ENCODE measurements around the gene XRCC5.
A peak's percentile ranks its signal among the peaks of the same experiment; 100 is the strongest.
"Not testable (repeated sequence)": the region's sequence is repeated elsewhere in the genome, so short reads cannot be mapped to it uniquely, and the experiment has no call there.

Gene XRCC5

DNA sequence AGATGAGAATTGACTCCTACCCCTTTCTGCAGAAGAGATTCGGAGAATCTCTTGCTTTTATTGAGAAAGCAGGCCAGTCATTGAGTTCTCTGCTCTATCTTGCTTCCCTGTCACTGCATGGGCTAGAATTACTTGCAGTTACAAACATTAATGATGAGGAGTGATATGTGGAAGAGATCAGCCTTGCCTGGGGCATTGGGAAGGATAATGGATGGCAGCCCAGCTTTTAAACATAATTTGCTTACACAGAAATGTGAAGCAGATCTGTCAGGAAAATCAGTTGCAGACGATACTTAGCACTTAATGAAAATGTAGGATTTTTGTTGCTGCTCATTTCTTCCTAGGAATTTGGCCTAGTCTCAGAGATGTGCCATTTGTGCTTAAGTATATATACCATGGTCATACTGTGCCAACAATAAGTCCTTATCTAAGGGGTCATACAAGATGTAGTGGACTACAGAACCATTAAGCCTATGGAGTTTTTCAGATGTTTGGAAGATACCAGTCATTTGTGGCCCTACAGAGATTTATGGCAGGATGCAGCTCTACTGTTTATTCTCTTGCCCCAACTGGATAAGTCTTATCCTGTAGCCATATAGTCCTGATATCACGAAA is 92.7 kb downstream of the XRCC5 start:
- no peak for DNase-seq (ENCODE audit: low spot score)

DNA sequence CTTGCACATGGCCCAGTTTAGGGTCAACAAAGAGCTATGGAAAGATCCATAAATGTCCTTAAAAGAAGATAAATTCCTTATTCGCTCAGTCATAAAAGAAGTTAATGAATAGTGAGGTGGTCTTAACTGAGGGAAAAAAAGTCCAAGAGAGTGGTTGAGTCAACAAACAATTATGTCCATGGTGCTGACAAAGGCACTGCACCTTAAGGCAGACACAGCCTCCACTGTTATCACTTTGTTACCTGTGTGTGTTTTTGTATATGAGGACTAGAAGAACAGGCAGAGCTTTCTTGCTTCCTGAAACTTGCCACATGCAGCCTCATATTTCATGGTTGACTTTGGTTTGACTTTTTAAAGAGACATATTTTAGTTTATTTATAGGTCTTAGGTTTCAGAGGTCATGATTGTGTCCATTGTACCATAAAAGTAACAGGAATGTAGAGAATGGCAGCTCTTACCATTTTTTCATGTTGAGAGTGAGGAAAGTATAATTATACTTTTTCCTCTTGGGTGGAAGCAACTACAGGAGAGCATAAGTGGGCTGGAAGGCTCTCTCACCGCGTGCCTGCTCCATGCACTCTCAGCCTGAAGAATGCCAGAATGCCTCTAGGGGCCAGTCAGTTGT is 93.6 kb downstream of the XRCC5 start:
- DNase-seq (ENCODE audit: low spot score): no peak

DNA sequence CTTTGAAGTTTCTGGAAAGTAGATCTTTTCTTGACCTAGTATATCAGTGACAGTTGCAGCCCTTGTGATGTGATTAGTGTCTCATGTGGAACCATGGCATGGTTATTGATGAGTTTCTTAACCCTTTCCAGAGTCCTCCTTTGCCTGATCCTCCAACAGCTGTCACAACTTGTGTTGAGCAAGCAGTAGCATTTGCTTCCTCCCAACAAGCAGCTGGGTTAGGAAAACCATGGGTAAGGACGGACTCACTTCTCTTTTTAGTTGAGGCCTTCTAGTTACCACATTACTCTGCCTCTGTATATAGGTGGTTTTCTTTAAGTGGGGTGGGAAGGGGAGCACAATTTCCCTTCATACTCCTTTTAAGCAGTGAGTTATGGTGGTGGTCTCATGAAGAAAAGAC is 96.3 kb downstream of the XRCC5 start:
- no peak for DNase-seq (ENCODE audit: low spot score)

DNA sequence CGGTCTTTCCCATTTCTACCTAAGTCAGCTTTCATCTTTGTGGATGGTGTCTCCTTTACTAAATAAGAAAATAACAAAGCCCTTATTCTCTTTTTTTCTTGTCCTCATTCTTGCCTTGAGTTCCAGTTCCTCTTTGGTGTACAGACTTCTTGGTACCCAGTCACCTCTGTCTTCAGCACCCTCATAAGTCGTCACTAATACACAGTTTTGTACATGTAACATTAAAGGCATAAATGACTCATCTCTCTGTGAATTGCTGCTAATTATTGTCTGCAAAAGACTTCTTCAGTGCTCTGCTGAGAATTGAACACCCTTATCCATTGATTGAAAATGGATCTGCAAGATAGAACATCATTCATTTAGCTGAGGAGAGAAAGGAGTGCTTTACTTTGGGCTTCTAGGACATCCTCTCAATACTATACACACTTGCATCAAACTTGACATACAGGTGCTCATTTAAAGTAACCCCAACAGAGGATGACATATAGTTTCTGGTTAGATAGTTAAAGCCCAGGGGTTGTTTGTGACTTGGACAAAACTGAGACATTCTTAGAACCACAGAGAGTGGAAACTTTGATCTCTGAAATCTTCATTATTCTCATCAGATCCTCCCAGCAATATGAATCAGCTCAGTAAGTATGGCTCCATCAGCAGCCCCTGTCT is 97.0 kb downstream of the XRCC5 start:
- DNase-seq (ENCODE audit: low spot score): no peak

DNA sequence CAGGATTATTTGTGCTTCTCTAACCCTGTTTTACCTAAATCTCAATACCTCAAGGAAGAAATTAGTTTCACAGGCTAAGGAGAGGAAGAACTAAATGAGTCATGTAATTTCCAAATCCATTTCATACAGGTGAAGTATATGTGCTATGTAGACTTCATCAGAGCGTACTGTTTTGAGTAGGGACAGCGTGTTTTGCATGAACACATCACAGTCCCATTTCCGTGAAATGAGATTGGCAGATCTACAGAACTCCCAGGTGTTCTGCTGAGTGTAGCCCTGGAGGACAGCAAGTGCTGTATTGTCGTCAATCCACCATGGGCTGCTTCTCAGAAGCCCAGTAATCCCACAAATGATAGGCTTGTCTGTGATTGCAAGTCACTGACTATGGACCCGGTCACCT is 97.7 kb downstream of the XRCC5 start:
- DNase-seq (ENCODE audit: low spot score): no peak

DNA sequence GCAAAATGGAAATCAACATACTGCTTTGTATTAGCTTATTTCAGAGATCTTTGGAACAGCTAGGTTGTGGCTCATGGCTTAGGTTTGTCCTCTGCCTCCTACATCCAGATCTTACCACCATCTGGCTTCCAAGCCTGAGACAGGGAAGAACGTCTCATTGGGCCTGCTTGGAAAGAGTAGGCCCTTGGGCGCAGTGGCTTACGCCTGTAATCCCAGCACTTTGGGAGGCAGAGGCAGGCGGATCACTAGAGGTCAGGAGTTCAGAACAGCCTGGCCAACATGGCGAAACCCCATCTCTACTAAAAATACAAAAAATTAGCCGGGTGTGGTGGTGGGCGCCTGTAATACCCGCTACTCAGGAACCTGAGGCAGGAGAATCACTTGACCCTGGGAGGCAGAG is 99.5 kb downstream of the XRCC5 start:
- DNase-seq (ENCODE audit: low spot score): not testable (repeated sequence)

DNA sequence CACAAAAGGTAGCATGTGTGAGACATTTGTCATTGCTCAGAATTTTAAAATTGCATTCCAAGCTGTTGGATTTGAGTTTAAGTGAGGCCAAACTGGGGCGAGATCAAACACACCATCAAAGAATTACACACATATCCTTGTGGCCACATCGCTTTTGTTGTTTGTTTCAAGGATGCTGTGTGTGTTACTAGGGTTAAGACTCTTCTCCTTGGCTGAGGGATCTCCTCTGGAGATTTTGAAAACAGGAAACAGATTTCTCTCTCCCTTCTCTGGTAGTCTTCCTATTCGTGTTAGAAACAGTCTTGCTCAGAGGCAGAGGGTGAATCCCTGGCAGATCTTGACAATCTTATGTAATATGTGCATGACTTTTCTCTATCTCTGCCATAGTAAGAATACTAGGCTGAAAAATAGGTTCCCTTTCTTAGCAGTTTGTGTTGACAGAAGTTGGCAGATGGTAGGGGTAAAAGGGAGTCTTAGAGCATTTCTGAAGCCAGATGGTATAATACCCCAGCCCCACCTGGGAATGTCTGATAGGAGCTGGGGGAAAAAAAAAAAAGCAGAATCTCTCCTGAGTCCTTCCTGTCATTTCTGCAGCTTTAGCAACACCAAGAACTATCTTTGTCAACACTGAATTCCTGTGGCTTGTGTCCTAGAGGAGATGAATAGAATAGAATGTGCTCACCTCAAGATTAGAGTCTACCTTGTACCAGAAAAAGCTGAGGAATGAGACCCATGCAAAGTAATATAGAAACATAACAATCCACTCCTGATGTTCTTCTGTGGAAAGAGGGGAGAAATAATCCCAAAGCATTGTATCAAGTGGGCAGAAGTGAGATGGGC is 101.8 kb downstream of the XRCC5 start:
- DNase-seq (ENCODE audit: low spot score): peak; percentile 58

DNA sequence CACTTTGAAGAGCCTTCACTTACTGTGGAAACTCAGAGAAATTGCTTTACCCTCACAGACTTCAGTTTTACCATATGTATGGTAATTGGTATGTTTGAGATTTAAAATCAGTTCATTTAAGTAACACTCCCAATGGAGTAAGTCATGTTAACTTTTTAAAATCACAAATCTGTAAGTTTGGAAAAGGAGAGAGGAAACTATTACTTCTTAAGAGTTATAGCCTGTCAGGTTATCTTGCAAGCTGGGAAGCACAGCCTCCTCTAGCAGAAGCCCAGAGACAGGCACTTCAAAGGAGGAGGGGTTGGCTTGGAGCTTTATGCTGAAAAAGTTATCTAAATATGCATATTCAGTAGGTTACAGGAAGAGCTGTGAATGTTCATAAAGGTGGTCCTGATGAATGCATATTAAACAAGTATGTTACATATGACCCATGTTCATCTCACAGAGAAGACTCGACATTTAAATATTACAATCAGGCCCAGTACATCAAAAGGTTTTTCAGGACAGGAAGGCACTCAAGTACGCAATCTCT is 102.5 kb downstream of the XRCC5 start:
- DNase-seq (ENCODE audit: low spot score): no peak

DNA sequence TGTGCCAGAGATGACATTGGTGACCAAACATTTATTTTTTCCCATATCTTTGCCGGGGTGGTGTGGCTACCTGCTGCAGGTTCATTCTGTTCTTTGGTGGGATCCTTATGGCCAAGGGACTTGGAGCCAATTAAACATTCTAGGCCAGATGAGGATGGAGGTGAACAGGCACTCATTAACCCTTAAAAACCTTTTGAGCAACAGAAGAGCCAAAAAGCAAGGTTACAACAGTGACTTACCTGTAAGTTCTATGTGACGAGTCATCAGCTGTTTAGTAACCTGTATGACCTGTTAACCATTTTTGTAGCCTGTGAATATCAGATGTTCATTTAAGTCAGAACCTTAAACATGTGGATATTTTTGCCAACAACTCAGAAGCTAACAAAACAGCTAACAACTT is 105.6 kb downstream of the XRCC5 start:
- no peak for DNase-seq (ENCODE audit: low spot score)

DNA sequence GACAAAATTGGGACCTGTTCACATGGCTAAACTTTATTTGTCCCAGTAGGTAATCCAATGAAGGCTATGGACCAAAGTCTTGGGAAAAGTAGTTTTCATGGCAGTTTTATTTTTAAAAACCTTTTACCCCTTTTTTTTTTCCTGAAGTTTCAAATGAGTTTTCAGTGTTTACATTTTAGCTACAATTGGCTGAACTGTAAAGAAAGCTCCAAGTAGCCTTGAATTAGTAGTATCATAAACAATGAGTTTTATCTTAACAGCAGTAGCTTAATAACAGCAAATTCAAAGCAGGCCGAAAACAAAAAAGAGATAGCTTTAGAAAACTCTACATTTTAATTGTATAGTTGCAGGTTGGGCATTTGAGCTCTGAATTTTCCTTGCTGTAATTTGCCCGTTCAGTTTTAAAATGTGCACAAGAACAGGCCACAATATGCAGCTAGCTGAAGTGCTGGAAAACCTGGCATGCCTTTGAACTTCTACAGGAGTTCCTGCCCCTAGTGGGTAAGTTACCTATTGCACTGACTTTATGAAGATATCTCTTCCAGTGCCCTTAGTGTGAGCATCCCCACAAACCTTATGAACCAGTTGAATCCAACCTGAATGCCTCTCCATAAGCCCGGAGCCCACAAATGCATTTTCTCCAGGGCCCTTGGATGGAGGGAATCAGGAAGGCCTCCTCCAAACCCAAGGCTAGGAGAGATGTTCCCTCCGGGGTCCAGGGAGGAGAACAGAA is 106.7 kb downstream of the XRCC5 start:
- no peak for DNase-seq (ENCODE audit: low spot score)

DNA sequence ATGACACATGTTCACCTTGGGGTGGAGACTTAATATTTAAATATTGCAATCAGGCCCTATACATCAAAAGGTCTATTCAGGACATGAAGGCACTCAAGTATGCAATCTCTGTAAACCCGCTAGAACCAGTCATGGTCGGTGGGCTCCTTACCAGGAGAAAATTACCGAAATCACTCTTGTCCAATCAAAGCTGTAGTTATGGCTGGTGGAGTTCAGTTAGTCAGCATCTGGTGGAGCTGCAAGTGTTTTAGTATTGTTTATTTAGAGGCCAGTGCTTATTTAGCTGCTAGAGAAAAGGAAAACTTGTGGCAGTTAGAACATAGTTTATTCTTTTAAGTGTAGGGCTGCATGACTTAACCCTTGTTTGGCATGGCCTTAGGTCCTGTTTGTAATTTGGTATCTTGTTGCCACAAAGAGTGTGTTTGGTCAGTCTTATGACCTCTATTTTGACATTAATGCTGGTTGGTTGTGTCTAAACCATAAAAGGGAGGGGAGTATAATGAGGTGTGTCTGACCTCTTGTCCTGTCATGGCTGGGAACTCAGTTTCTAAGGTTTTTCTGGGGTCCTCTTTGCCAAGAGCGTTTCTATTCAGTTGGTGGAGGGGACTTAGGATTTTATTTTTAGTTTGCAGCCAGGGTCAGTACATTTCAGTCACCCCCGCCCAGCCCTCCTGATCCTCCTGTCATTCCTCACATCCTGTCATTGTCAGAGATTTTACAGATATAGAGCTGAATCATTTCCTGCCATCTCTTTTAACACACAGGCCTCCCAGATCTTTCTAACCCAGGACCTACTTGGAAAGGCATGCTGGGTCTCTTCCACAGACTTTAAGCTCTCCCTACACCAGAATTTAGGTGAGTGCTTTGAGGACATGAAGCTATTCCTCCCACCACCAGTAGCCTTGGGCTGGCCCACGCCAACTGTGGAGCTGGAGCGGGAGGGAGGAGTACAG is 108.1 kb downstream of the XRCC5 start:
- DNase-seq (ENCODE audit: low spot score): peak; percentile 26

DNA sequence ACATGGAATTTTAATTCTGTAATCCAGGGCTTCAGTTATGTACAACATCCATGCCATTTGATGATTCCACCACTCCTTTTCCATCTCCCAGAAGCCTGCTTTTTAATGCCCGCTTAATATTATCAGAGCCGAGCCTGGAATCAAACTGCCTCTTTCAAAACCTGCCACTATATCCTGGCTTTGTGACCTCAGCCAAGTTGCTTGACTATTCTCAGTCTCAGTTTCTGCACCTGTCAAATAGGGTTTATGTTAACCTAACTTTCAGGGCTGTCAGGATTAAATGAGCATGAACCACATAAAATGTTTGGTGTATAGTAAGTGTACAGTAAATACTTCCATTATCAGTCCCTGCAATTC is 108.7 kb downstream of the XRCC5 start:
- DNase-seq (ENCODE audit: low spot score): no peak

DNA sequence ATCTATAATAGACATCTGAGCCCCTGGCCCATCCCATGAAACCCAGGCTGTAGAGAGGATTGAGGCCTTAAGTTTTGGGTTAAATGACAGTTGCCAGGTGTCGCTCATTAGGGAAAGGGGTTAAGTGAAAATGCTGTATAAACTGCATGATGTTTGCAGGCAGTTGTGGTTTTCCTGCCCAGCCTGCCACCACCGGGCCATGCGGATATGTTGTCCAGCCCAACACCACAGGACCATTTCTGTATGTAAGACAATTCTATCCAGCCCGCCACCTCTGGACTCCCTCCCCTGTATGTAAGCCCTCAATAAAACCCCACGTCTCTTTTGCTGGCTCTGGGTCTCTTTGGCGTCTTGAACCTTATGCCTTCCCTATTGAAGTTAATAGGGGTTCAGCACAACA is 110.7 kb downstream of the XRCC5 start:
- DNase-seq (ENCODE audit: low spot score): no peak

DNA sequence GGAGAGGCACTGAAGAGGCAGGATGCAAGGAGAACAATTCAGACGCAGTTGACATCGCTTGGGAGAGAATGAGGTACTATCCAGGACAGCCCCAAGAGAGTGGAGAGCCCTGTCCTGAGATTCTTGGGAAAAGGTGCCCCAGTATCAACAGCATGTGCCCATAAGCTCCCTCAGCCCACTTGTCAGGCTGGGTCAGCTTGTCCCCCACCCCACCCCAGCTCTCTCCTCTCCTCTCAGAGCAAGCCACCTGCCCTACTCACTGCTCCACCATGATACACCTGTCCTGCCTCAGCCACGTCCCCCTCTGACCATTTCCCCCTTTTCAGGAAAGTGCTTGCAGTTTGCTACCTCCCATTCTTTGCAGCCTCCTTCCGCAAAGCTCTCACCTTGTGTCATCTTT is 111.8 kb downstream of the XRCC5 start:
- DNase-seq (ENCODE audit: low spot score): no peak

DNA sequence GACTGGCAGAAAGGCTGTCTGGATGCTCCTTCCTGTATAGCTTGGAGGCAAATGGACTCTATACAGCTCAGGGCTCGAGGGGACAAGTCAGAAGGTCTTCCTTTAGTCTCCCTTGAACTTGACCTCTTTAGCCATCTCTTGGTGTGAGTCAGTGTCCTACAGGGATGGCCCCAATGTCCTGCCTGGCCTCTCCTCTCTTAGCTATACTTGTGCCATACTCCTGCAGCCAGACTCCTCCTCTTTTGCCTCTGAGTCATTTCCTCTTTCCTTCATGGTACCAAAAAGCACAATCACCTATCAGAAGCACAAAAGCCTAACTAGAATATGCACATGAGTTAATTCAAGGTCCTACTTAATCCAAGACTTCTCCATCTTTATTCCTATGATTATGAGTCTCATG is 112.7 kb downstream of the XRCC5 start:
- DNase-seq (ENCODE audit: low spot score): peak; percentile 61

DNA sequence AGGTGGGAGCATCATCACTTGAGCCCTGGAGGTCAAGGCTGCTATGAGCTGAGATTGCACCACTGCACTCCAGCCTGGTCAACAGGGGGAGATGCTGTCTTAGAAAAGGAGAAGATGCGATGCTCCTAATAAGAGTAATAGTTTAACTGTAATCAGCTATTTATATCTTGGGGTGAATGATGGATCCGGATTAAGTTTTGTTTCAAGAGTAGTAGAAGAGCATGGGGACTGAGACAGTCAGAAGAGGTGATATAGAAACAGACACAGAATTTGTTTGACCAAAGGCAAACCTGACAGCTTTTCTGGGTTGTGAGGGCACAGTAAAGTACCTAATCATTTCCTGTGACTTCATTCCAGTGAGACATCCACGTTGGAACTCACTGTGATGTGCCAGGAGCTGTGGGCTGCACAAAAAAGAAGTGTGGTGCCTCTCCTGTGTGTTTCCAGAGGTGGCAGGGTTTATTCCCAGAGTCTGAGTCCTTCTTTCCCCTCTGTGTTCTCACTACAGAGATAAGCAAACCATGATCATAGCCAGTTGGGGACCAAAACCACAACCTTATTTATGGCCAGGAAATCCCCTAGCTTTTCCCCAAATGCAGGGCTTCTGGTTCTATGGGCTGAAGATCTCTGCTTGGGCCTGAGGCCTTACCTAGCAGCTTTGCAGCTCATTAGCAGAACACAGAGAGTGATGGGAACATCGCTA is 113.7 kb downstream of the XRCC5 start:
- DNase-seq (ENCODE audit: low spot score): peak; percentile 29

DNA sequence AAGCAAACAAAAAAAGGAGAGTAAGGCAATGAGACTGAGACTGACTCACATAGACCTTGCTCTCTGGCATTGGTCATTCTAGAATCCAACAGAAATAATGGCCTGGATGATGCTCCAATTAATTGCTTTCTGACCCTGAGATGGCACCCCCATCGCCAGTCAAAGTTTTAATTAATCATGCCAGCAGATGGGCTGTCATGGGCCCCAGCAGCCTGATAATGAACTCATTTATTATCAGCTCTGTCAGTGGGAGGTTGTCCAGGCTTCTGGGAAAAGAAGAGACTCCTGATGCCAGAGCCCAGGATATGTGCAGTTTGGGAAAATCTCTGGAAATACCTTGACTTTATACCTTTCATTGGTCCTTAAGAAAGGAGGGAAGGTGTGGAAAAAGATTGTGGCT is 115.2 kb downstream of the XRCC5 start:
- DNase-seq (ENCODE audit: low spot score): no peak

DNA sequence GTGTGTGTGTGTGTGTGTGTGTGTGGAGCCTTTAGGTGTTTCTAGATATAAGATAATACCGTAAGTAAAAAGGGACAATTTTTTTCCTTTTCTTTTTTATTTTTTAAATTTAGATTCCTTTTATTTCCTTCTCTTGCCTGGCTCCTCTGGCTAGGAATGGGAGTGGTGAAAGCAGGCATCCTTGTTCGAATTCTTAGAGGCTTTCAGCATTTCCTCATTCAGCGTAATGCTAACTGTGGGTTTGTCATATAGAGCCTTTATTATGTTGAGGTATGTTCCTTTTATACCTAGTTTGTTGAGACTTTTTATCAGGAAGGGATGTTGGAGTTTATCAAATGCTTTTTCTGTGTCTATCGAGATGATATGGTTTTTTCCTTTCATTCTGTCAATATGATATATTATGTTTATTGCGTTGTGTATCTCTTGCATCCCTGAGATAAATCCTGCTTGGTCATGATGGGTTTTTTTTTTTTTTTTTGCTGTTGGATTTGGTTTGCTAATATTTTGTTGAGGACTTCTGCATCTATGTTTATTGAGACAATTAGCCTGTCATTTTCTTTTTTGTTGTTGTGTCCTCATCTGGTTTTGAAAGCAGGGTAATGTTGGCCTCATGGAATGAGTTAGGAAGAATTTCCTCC is 120.2 kb downstream of the XRCC5 start:
- DNase-seq (ENCODE audit: low spot score): no peak

DNA sequence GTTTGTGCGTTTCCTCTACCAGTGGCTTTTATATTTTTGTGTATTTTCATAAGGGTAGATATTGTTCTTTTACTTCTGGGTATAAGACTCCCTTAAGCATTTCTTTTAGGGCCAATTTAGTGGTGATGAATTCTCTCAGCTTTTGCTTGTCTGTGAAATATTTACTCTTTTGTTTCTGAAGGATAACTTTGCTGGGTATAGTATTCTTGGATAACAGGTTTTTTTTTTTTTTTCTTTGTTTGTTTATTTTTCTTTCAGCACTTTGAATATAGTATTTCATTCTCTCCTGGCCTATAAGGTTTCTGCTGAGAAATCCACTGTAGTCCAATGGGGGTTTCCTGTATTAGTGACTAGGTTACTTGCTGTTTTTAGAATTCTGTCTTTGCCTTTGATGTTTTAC is 122.7 kb downstream of the XRCC5 start:
- DNase-seq (ENCODE audit: low spot score): no peak

DNA sequence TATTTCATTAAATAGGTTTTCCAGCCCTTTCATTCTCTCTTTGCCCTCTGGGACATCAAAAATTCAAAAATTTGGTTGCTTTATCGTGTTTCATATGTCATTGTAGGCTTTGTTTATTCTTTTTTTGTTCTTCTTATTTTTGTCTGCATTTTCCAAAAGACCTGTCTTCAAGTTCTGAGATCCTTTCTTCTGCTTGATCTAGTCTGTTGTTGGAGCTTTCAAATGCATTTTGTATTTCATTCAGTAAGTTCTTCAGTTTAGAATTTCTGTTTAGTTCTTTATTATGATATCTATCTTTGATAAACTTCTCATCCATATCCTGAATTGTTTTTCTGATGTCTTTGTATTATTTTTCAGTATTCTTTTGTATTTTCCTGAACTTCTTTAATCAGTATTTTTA is 123.6 kb downstream of the XRCC5 start:
- no peak for DNase-seq (ENCODE audit: low spot score)
